Esophagus muscularis mucosa (tissue), 4 donors: Measurements from ENCODE around the gene ZFHX3. TPM values are rescaled to one million over a fixed set of nuclear protein-coding genes. Genes with fewer than 3 reads are reported as not detected.

ENCODE experiments used
- DNase-seq: peaks from one replicate; pipeline ENCODE4 v3.0.0-alpha.2; 2017; ENCODE audit errors: extremely low spot score
- H3K27ac ChIP-seq, 4 donors: fragments of 200-600 bp; sonication (generic); replicated peaks in 1 of 4; 1 replicate in 3 of 4; 2 replicates in 1 of 4; pipeline ENCODE4 v1.5.1; 2016 to 2019; ENCODE audit warnings: mild to moderate bottlenecking in 1 of 4
- H3K27me3 ChIP-seq, 4 donors: fragments of 200-600 bp; sonication (generic); one replicate each; pipeline versions ENCODE4 v1.5.1 to v1.6.0; 2016 to 2019
- H3K36me3 ChIP-seq, 4 donors: fragments of 200-600 bp; sonication (generic); one replicate each; pipeline ENCODE4 v1.5.1; 2016 to 2019
- H3K4me1 ChIP-seq, 4 donors: fragments of 200-600 bp; sonication (generic); one replicate each; pipeline ENCODE4 v1.5.1; 2016 to 2019
- H3K4me3 ChIP-seq, 4 donors: fragments of 200-600 bp; sonication (generic); 1 replicate in 2 of 4; 2 replicates in 2 of 4; pipeline ENCODE4 v1.5.1; 2016 to 2019; ENCODE audit warnings: mild to moderate bottlenecking in 4 of 4, moderate library complexity in 1 of 4
- H3K9me3 ChIP-seq, 4 donors: fragments of 200-600 bp; sonication (generic); 1 replicate in 3 of 4; 2 replicates in 1 of 4; pipeline ENCODE4 v1.5.1; 2016 to 2019
- EP300 ChIP-seq: sonication (generic); formaldehyde crosslinking; IDR thresholded peaks from one replicate; pipeline ENCODE4 v1.6.1; 2017; ENCODE audit warnings: antibody characterized with exemption
- POLR2A ChIP-seq: fragments of 450-650 bp; IDR thresholded peaks from one replicate; pipeline ENCODE4 v1.6.1; 2017; ENCODE audit warnings: antibody characterized with exemption, moderate library complexity, mild to moderate bottlenecking, low read depth
- POLR2AphosphoS5 ChIP-seq, 2 donors: sonication (generic); formaldehyde crosslinking; IDR thresholded peaks; one replicate each; pipeline ENCODE4 v1.6.1; 2017; ENCODE audit warnings: antibody characterized with exemption in 2 of 2
- WGBS: methylation state at CpG from one replicate; pipeline ENCODE4 v1.1.5; 2018; 5-methylcytosine and 5-hydroxymethylcytosine counted together
- intact Hi-C: fragments of 100-400 bp; cut with DNase I; formaldehyde crosslinking; loops from one replicate; pipeline ENCODE4 v1.15.1; 2023
- small RNA-seq, 3 donors: library from RNA; depleted of rRNA; stranded (forward); fragments of <200 nt; gene quantifications; one replicate each; pipeline ENCODE3, GENCODE V24; 2016
- total RNA-seq, 4 donors: library from RNA; depleted of rRNA; stranded (reverse); fragments of >200 nt; gene quantifications; one replicate each; pipeline versions ENCODE4 v1.1.0 to v1.2.1, GENCODE V29; 2016
- TF ChIP-seq, protein P1 (sequence below), 3 experiments: fragments of 200-600 bp in 2 of 3; fragments of 450-650 bp in 1 of 3; sonication (generic) in 2 of 3; IDR thresholded peaks; one replicate each; pipeline ENCODE4 v1.5.1; 2017 to 2019; ENCODE audit warnings: antibody characterized with exemption in 3 of 3, mild to moderate bottlenecking in 2 of 3, moderate library complexity in 1 of 3

The ZFHX3 gene
- total RNA-seq, 4 donors from 2014 or later = 25.7 to 53.0 (median 30.6) TPM

DNA sequence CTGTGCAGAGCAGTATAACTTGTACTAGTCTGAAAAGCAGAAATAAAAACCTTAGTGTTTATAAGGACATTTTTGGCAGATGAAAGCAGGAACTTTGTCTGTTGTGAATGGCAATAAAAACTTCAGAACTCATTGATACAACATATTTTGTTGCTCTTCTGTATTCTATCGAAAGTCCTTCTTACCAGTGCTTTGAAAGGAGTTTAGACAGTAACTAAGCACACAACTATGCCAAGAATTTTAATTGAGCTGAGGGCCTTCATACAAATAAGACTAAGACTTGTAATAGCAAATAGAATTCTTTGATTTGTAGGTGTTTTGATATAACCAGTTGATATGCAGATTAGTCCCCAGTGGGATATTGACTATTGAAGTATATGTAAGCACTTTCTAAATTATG lies 308.4 kb downstream of the ZFHX3 start:
- DNase-seq = no peak
- H3K4me3 ChIP-seq = no peak overlapping the region
- WGBS = 38% methylated on average over 1 of the region's 1 CpG
- H3K27me3 ChIP-seq = no peaks in the 10 kb centered on the region
- no peaks in the 10 kb centered on the region for H3K36me3 ChIP-seq
- H3K4me1 ChIP-seq = no peaks in the 10 kb centered on the region
- intact Hi-C loops = no loop called here
- no peak overlapping the region for H3K27ac ChIP-seq
- TF ChIP-seq, protein P1, sequence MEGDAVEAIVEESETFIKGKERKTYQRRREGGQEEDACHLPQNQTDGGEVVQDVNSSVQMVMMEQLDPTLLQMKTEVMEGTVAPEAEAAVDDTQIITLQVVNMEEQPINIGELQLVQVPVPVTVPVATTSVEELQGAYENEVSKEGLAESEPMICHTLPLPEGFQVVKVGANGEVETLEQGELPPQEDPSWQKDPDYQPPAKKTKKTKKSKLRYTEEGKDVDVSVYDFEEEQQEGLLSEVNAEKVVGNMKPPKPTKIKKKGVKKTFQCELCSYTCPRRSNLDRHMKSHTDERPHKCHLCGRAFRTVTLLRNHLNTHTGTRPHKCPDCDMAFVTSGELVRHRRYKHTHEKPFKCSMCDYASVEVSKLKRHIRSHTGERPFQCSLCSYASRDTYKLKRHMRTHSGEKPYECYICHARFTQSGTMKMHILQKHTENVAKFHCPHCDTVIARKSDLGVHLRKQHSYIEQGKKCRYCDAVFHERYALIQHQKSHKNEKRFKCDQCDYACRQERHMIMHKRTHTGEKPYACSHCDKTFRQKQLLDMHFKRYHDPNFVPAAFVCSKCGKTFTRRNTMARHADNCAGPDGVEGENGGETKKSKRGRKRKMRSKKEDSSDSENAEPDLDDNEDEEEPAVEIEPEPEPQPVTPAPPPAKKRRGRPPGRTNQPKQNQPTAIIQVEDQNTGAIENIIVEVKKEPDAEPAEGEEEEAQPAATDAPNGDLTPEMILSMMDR (IDR thresholded peaks at IDR 0.05) = no peak
- TF ChIP-seq POLR2AphosphoS5 (IDR thresholded peaks at IDR 0.05) (no peak), POLR2A (no peak), EP300 (no peak)
- peaks cover 0 to 4% (median 2%) of the 10 kb centered on the region in 4 donors for H3K9me3 ChIP-seq

GRCh38 chr16:72736074-72736473 lies 311.9 kb downstream of the ZFHX3 start:
- TF ChIP-seq POLR2A = no peak
- TF ChIP-seq, protein P1 (IDR thresholded peaks at IDR 0.05) = no peak
- TF ChIP-seq EP300 = no peak
- TF ChIP-seq POLR2AphosphoS5 (IDR thresholded peaks at IDR 0.05) = no peak
- no CpG with 5 or more reads among the region's 2 CpGs for WGBS
- Histone ChIP-seq H3K36me3 (no peaks in the 10 kb centered on the region), H3K4me1 (no peaks in the 10 kb centered on the region), H3K27me3 (no peaks in the 10 kb centered on the region), H3K9me3 (peaks cover 0 to 14% (median 9%) of the 10 kb centered on the region in 4 donors), H3K4me3 (no peak overlapping the region), H3K27ac (no peak overlapping the region)
- intact Hi-C loops = no loop called here
- DNase-seq = no peak

Small RNAs within 50 kb of the gene (small RNA-seq; reads per million reads assigned to genes)
- gene AC002044.1 = 0 reads per million in 3 donors
- gene RNU7-71P = 0 reads per million in 3 donors
